ENCODE results near the gene SNAI1. TPM values are rescaled to one million over a fixed set of nuclear protein-coding genes. Genes with fewer than 3 reads are reported as not detected.

Gene SNAI1
- total RNA-seq, 1 donor from 2014 or later, result 2.3 TPM

GRCh38 chr20:50017160-50017559, 34.4 kb downstream of the SNAI1 start:
- intact Hi-C loops (cut with micrococcal nuclease), result no loop called here
- Mint-ChIP-seq H3K9me3 (no peaks in the 10 kb centered on the region), H3K4me3 (no peak overlapping the region), H3K4me1 (peaks cover 13% of the 10 kb centered on the region), H3K27me3 (peaks cover 3% of the 10 kb centered on the region), H3K27ac (no peak overlapping the region), H3K36me3 (ENCODE audit: low read depth) (no peaks in the 10 kb centered on the region)
- DNase-seq, result no peak

- Mint-ChIP-seq H3K36me3 (ENCODE audit: low read depth) (no peaks in the 10 kb centered on the region), H3K4me3 (no peak overlapping the region), H3K9me3 (no peaks in the 10 kb centered on the region), H3K4me1 (peaks cover 7% of the 10 kb centered on the region), H3K27me3 (no peaks in the 10 kb centered on the region), H3K27ac (no peak overlapping the region)
- intact Hi-C loops (cut with micrococcal nuclease), result no loop called here
- DNase-seq, result no peak
Measured at GRCh38 chr20:50017576-50018248, 34.9 kb downstream of the SNAI1 start.

- no peaks in the 10 kb centered on the region for H3K27me3 Mint-ChIP-seq
- DNase-seq, result no peak
- no peaks in the 10 kb centered on the region for H3K9me3 Mint-ChIP-seq
- H3K36me3 Mint-ChIP-seq (ENCODE audit: low read depth), result no peaks in the 10 kb centered on the region
- H3K27ac Mint-ChIP-seq, result no peak overlapping the region
- intact Hi-C loops (cut with micrococcal nuclease), result no loop called here
- H3K4me1 Mint-ChIP-seq, result peaks cover 6% of the 10 kb centered on the region
- H3K4me3 Mint-ChIP-seq, result no peak overlapping the region
Measured at GRCh38 chr20:50019466-50020256, 36.9 kb downstream of the SNAI1 start.

DNA sequence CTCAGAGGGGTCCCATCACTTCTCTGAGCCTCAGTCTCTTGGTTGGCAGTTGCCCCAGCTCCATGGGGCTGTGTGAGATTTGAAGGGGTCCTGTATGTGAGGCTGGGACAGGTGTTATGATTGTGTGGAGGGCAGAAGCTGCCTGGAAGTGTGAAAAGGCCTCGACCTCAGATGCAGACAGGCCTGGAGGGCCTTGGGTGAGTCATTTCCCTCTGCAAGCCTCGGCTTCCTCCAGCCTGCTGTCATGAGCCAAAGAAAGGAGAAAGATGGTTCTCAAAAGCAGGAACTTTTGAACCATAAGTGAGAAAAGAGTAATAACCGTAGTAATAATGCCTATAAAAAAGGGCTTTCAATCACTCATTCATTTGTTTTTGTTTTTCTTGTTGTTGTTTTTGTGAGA, 37.5 kb downstream of the SNAI1 start:
- no peaks in the 10 kb centered on the region for H3K36me3 Mint-ChIP-seq (ENCODE audit: low read depth)
- H3K9me3 Mint-ChIP-seq, result no peaks in the 10 kb centered on the region
- H3K4me3 Mint-ChIP-seq, result no peak overlapping the region
- no peaks in the 10 kb centered on the region for H3K27me3 Mint-ChIP-seq
- H3K4me1 Mint-ChIP-seq, result peaks cover 6% of the 10 kb centered on the region
- intact Hi-C loops (cut with micrococcal nuclease), result no loop called here
- H3K27ac Mint-ChIP-seq, result no peak overlapping the region
- DNase-seq, result peak; percentile 61

DNA sequence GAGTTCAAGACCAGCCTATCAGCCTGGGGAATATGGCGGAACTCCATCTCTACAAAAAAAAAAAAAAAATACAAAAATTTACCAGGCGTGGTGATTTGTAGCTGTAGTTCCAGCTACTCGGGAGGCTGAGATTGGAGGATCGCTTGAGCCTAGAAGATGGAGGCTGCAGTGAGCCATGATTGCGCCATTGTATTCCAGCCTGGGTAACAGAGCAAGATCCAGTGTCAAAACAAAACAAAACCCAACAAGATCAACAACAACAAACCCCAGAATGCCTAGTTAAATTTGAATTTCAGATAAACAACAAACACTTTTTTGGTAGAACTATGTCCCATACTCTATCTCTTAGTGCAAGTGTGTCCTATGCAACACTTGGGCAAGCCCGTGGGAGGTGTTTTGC, 39.9 kb downstream of the SNAI1 start:
- no peak for DNase-seq
- H3K36me3 Mint-ChIP-seq (ENCODE audit: low read depth), result no peaks in the 10 kb centered on the region
- H3K27ac Mint-ChIP-seq, result no peak overlapping the region
- H3K9me3 Mint-ChIP-seq, result no peaks in the 10 kb centered on the region
- peaks cover 6% of the 10 kb centered on the region for H3K4me1 Mint-ChIP-seq
- H3K27me3 Mint-ChIP-seq, result no peaks in the 10 kb centered on the region
- intact Hi-C loops (cut with micrococcal nuclease), result no loop called here
- H3K4me3 Mint-ChIP-seq, result no peak overlapping the region

DNA sequence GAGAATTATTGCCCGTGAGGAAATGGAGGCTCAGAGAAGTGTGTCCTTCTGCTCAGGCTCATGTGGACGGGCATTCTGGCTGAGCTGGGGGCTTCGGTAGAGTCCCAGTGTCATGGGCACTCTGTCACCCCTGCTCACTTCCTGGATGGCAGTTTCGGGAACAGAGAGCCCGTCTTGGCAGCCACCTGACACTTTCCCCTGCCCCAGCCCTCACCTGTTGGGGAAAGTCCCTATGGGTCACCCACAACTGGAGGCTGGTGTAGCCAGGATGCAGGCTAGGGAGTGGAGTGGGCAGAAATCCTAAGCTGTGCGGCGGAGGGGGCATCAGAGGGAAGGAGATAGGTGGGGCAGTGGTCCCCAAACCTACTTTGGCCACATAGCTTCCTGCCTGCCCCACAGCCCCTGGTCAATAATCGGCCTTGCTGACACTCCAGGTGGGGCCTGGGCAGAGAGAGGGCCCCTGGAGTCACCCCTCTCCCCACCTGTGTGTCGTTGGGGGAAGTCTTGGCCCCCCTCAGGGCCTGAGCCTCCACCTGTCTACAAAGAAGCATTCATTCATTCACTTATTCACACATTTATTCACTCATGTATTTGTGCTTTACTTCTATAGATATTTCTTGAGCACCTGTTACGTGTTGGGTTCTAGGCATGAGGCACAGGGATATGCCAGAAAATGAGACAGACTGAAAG, 40.5 kb downstream of the SNAI1 start:
- no peaks in the 10 kb centered on the region for H3K27me3 Mint-ChIP-seq
- no peak overlapping the region for H3K4me3 Mint-ChIP-seq
- no peaks in the 10 kb centered on the region for H3K36me3 Mint-ChIP-seq (ENCODE audit: low read depth)
- intact Hi-C loops (cut with micrococcal nuclease), result no loop called here
- H3K4me1 Mint-ChIP-seq, result peaks cover 6% of the 10 kb centered on the region
- no peak overlapping the region for H3K27ac Mint-ChIP-seq
- DNase-seq, result no peak
- no peaks in the 10 kb centered on the region for H3K9me3 Mint-ChIP-seq

GRCh38 chr20:50026746-50027575, 44.2 kb downstream of the SNAI1 start:
- Mint-ChIP-seq H3K27ac (no peak overlapping the region), H3K27me3 (no peaks in the 10 kb centered on the region), H3K36me3 (ENCODE audit: low read depth) (no peaks in the 10 kb centered on the region), H3K4me1 (no peaks in the 10 kb centered on the region), H3K9me3 (no peaks in the 10 kb centered on the region), H3K4me3 (no peak overlapping the region)
- intact Hi-C loops (cut with micrococcal nuclease), result no loop called here
- no peak for DNase-seq

- Mint-ChIP-seq H3K27ac (no peak overlapping the region), H3K36me3 (ENCODE audit: low read depth) (no peaks in the 10 kb centered on the region), H3K27me3 (no peaks in the 10 kb centered on the region), H3K4me3 (no peak overlapping the region), H3K4me1 (no peaks in the 10 kb centered on the region), H3K9me3 (no peaks in the 10 kb centered on the region)
- intact Hi-C loops (cut with micrococcal nuclease), result no loop called here
- no peak for DNase-seq
Measured at GRCh38 chr20:50027611-50028105, 44.9 kb downstream of the SNAI1 start.

DNA sequence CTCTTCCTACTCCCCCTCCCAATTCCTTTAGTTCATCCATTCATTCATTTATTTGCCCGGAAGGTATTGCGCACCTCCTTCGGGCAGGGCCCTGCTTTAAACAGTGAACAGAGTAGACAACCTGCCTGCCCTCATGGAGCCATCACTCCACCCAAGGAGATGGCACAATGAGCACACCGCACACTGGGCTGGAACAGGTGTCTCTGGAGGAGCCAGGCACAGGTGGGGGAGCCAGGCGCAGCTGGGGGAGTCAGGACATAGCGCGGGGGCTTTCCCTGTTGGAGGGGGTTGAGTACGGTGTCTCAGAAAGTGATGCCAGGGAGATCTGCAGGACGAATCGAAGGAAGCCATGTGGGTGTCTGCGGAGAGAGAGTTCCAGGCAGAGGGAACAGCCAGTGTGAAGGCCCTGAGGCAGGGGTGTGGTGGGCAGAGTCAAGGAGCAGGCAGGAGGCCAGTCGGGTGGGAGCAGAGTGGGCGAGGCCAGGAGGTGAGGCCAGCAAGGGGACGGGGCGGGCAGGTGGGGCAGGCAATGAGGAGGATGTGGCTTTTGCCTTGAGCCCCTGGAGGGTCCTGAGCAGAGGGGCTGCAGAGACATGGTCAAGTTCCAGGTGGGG, 46.4 kb downstream of the SNAI1 start:
- Mint-ChIP-seq H3K27me3 (no peaks in the 10 kb centered on the region), H3K4me1 (no peaks in the 10 kb centered on the region), H3K36me3 (ENCODE audit: low read depth) (no peaks in the 10 kb centered on the region), H3K9me3 (no peaks in the 10 kb centered on the region), H3K4me3 (no peak overlapping the region), H3K27ac (no peak overlapping the region)
- DNase-seq, result no peak
- intact Hi-C loops (cut with micrococcal nuclease), result no loop called here

DNA sequence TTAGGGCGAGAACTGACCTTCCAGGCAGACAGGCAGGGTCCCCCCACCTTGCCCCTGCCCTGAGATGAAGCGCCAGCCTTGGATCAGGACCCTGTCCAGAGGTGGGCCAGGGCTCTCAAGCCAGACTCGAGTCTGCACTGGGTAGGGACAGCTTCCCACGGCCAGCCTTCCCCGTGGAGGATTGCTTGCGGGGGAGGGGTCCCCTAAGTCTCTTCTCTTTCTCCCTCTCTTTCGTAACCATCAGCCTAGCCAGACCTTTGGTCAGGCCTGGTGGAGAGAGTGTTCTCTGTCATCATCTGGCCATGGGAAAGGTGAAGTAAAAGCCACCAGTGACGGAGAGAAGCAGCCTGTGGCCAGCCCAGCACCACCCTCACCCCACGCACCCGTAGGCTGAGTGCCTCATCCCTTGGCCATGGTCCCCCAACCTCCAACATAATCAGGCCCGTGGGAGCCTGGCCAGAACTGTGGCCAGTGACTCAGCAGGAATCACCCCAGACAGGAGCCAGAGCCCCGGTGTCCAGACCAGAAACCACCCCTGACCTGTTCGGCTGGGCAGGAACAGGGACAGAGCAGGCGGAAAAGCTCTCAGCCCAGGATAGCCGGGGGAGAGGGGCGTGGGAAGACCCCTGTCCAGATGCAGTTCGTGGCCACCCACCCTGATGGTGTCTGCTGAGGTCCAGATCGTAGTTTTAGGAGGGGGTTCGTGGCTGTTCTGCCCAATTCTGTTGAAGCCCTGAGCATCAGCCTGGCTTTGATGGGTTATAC, 47.1 kb downstream of the SNAI1 start:
- no peaks in the 10 kb centered on the region for H3K4me1 Mint-ChIP-seq
- H3K9me3 Mint-ChIP-seq, result no peaks in the 10 kb centered on the region
- no peak for DNase-seq
- no peak overlapping the region for H3K27ac Mint-ChIP-seq
- H3K27me3 Mint-ChIP-seq, result no peaks in the 10 kb centered on the region
- intact Hi-C loops (cut with micrococcal nuclease), result no loop called here
- no peaks in the 10 kb centered on the region for H3K36me3 Mint-ChIP-seq (ENCODE audit: low read depth)
- H3K4me3 Mint-ChIP-seq, result no peak overlapping the region

- Mint-ChIP-seq H3K36me3 (ENCODE audit: low read depth) (no peaks in the 10 kb centered on the region), H3K27ac (no peak overlapping the region), H3K9me3 (no peaks in the 10 kb centered on the region), H3K4me1 (no peaks in the 10 kb centered on the region), H3K4me3 (no peak overlapping the region), H3K27me3 (no peaks in the 10 kb centered on the region)
- intact Hi-C loops (cut with micrococcal nuclease), result no loop called here
- no peak for DNase-seq
Measured at GRCh38 chr20:50032955-50033666, 50.3 kb downstream of the SNAI1 start.

GRCh38 chr20:50034567-50035180, 51.9 kb downstream of the SNAI1 start:
- intact Hi-C loops (cut with micrococcal nuclease), result no loop called here
- Mint-ChIP-seq H3K4me3 (no peak overlapping the region), H3K9me3 (no peaks in the 10 kb centered on the region), H3K27ac (no peak overlapping the region), H3K4me1 (no peaks in the 10 kb centered on the region), H3K27me3 (no peaks in the 10 kb centered on the region), H3K36me3 (ENCODE audit: low read depth) (no peaks in the 10 kb centered on the region)
- DNase-seq, result no peak
